Neural cell (in vitro differentiated cells): ENCODE data around the gene FGD1. TPM values are rescaled to one million over a fixed set of nuclear protein-coding genes. Genes with fewer than 3 reads are reported as not detected.

Experiments
- H2AFZ ChIP-seq: fragments of 200-600, 300-800 bp; sonication (generic), shearing (Covaris generic); 2 replicates; pipeline ENCODE4 v1.6.0; 2014; ENCODE audit warnings: low read depth, mild to moderate bottlenecking, antibody characterized with exemption, low read length, moderate library complexity
- H3F3A ChIP-seq: fragments of 200-600 bp; shearing (Covaris generic); 2 replicates; pipeline ENCODE4 v1.6.1; 2016; ENCODE audit warnings: mild to moderate bottlenecking, moderate library complexity, mixed read lengths, antibody characterized with exemption, low read length; ENCODE audit not compliant: insufficient read depth, poor library complexity, severe bottlenecking
- H3K27ac ChIP-seq: fragments of 200-600, 300-800 bp; sonication (generic), shearing (Covaris generic); 2 replicates; pipeline ENCODE4 v1.5.1; 2014; ENCODE audit warnings: mild to moderate bottlenecking, low read length, moderate library complexity
- H3K27me3 ChIP-seq: fragments of 300-800, 200-600 bp; sonication (generic), shearing (Covaris generic); 2 replicates; pipeline ENCODE4 v1.6.0; 2014; ENCODE audit warnings: mild to moderate bottlenecking, low read depth, low read length, moderate library complexity; ENCODE audit not compliant: insufficient read depth
- H3K36me3 ChIP-seq: fragments of 300-800, 200-600 bp; sonication (generic), shearing (Covaris generic); 2 replicates; pipeline ENCODE4 v1.5.1; 2014; ENCODE audit warnings: mild to moderate bottlenecking, antibody characterized with exemption, low read length, moderate library complexity; ENCODE audit not compliant: insufficient read depth
- H3K4me2 ChIP-seq: fragments of 300-800, 200-600 bp; sonication (generic), shearing (Covaris generic); 2 replicates; pipeline ENCODE4 v1.6.0; 2014; ENCODE audit warnings: mild to moderate bottlenecking, low read length
- H3K4me3 ChIP-seq: fragments of 300-800, 200-600 bp; sonication (generic), shearing (Covaris generic); 2 replicates; pipeline ENCODE4 v1.5.1; 2014; ENCODE audit warnings: mild to moderate bottlenecking, low read length, moderate library complexity
- H3K79me2 ChIP-seq: fragments of 200-600 bp; shearing (Covaris generic); replicated peaks from 2 replicates; pipeline ENCODE4 v1.6.0; 2014; ENCODE audit warnings: mild to moderate bottlenecking, low read length, moderate library complexity; ENCODE audit not compliant: insufficient read depth
- H3K9ac ChIP-seq: fragments of 300-800, 200-600 bp; sonication (generic), shearing (Covaris generic); 2 replicates; pipeline ENCODE4 v1.6.1; 2016; ENCODE audit warnings: mild to moderate bottlenecking, low read length, mixed read lengths
- H3K9me2 ChIP-seq: fragments of 200-600 bp; shearing (Covaris generic); 2 replicates; pipeline ENCODE4 v1.6.1; 2016; ENCODE audit warnings: mild to moderate bottlenecking, low read length, mixed read lengths; ENCODE audit not compliant: insufficient read depth
- H3K9me3 ChIP-seq: fragments of 200-600, 300-800 bp; sonication (generic), shearing (Covaris generic); 2 replicates; pipeline ENCODE4 v1.6.1; 2016; ENCODE audit warnings: mild to moderate bottlenecking, mixed run types, low read length, moderate library complexity, mixed read lengths
- H4K20me1 ChIP-seq: fragments of 200-600 bp; shearing (Covaris generic); 2 replicates; pipeline ENCODE4 v1.6.1; 2016; ENCODE audit warnings: mild to moderate bottlenecking, mixed run types; ENCODE audit not compliant: insufficient read depth
- CTCF ChIP-seq: fragments of 450-650 bp; IDR thresholded peaks from 2 replicates; pipeline ENCODE4 v1.5.1; 2014; ENCODE audit warnings: antibody characterized with exemption, mild to moderate bottlenecking, moderate library complexity; ENCODE audit not compliant: poor library complexity, severe bottlenecking
- EP300 ChIP-seq: fragments of 450-650 bp; conservative IDR thresholded peaks from 2 replicates; pipeline ENCODE4 v1.6.1; 2014; ENCODE audit warnings: antibody characterized with exemption, mild to moderate bottlenecking, moderate library complexity; ENCODE audit not compliant: poor library complexity, severe bottlenecking
- EZH2 ChIP-seq: fragments of 200-600, 300-800 bp; shearing (Covaris generic), sonication (generic); IDR thresholded peaks from 2 replicates; pipeline ENCODE4 v1.6.1; 2014; ENCODE audit warnings: antibody characterized with exemption, low read length, borderline replicate concordance, mild to moderate bottlenecking; ENCODE audit not compliant: insufficient read depth, poor library complexity, severe bottlenecking
- MXI1 ChIP-seq: fragments of 450-650 bp; conservative IDR thresholded peaks from 2 replicates; pipeline ENCODE4 v1.6.1; 2014; ENCODE audit warnings: antibody characterized with exemption, mild to moderate bottlenecking; ENCODE audit not compliant: poor library complexity, severe bottlenecking
- RAD21 ChIP-seq: fragments of 450-650 bp; conservative IDR thresholded peaks from 2 replicates; pipeline ENCODE4 v1.6.1; 2014; ENCODE audit warnings: antibody characterized with exemption, mild to moderate bottlenecking, moderate library complexity
- REST ChIP-seq: IDR thresholded peaks from 2 replicates; pipeline ENCODE4 v1.6.1; 2012; ENCODE audit warnings: borderline replicate concordance
- TAF1 ChIP-seq: IDR thresholded peaks from 2 replicates; pipeline ENCODE4 v1.6.1; 2012; ENCODE audit warnings: low read depth
- polyA plus RNA-seq: library from polyadenylated mRNA; depleted of rRNA; stranded (reverse); fragments of >200 nt; gene quantifications from 2 replicates; pipeline ENCODE4 v1.2.3, GENCODE V29; 2014

FGD1 gene
- polyA plus RNA-seq, 1 donor from 2014 or later = 9.8 TPM

- no peaks in the 10 kb centered on the region for H3K27me3 ChIP-seq
- H3K4me2 ChIP-seq = no peak overlapping the region
These were observed 46.1 kb downstream of the FGD1 start for GRCh38 chrX:54449929-54450328.

GRCh38 chrX:54447461-54447860, 48.6 kb downstream of the FGD1 start:
- no peaks in the 10 kb centered on the region for H4K20me1 ChIP-seq
- no peaks in the 10 kb centered on the region for H3K27me3 ChIP-seq
- no peaks in the 10 kb centered on the region for H3K79me2 ChIP-seq
- H3K9me3 ChIP-seq = no peaks in the 10 kb centered on the region
- H3K9ac ChIP-seq = no peak overlapping the region
- no peak overlapping the region for H3K27ac ChIP-seq
- H3K4me3 ChIP-seq = no peak overlapping the region
- H3F3A ChIP-seq = no peaks in the 10 kb centered on the region
- H3K4me2 ChIP-seq = no peak overlapping the region
- no peaks in the 10 kb centered on the region for H3K36me3 ChIP-seq
- no peaks in the 10 kb centered on the region for H3K9me2 ChIP-seq
- no peak overlapping the region for H2AFZ ChIP-seq
- TF ChIP-seq EZH2 (no peak), CTCF (no peak), TAF1 (no peak), EP300 (no peak), REST (no peak), RAD21 (no peak), MXI1 (no peak)

More at GRCh38 chrX:54449929-54450328, 46.1 kb downstream of the FGD1 start:
- H3K4me3 ChIP-seq = no peak overlapping the region
- no peak overlapping the region for H3K27ac ChIP-seq
- H3F3A ChIP-seq = no peaks in the 10 kb centered on the region
- no peaks in the 10 kb centered on the region for H4K20me1 ChIP-seq
- no peak overlapping the region for H3K9ac ChIP-seq
- no peak overlapping the region for H2AFZ ChIP-seq
- H3K9me2 ChIP-seq = no peaks in the 10 kb centered on the region
- H3K36me3 ChIP-seq = no peaks in the 10 kb centered on the region
- no peak for TF ChIP-seq MXI1
- TF ChIP-seq TAF1 = no peak
- TF ChIP-seq REST = no peak
- no peak for TF ChIP-seq CTCF
- TF ChIP-seq EP300 = no peak
- no peak for TF ChIP-seq RAD21
- no peak for TF ChIP-seq EZH2
- no peaks in the 10 kb centered on the region for H3K9me3 ChIP-seq
- H3K79me2 ChIP-seq = no peaks in the 10 kb centered on the region
